PC-9 (cell line): Measurements from ENCODE around the gene NCK1.

ENCODE experiments used
- CTCF ChIP-seq: fragments of 200-600 bp; sonication (generic); conservative IDR thresholded peaks from 2 replicates; pipeline ENCODE4 v1.6.1; 2017; ENCODE audit warnings: mixed run types, antibody characterized with exemption, mild to moderate bottlenecking, moderate library complexity
- EZH2 ChIP-seq: fragments of 200-600 bp; sonication (generic); IDR thresholded peaks from 2 replicates; pipeline ENCODE4 v1.8.0; 2017; ENCODE audit warnings: antibody characterized with exemption, low read depth

- TF ChIP-seq CTCF (no peak), EZH2 (no peak)
These were observed 26.0 kb upstream of the NCK1 start for GRCh38 chr3:136835813-136836510.
